Mucosa of rectum (tissue), 2 donors: Measurements from ENCODE around the gene PIGA.
"Not testable (repeated sequence)": the region's sequence is repeated elsewhere in the genome, so short reads cannot be mapped to it uniquely, and the experiment has no call there.

Source experiments
- H3K27ac ChIP-seq, 2 donors: one replicate each; pipeline ENCODE4 v1.7.0; 2013; ENCODE audit warnings: inconsistent platforms in 2 of 2, low read depth in 2 of 2, low read length in 2 of 2
- H3K27me3 ChIP-seq, 2 donors: one replicate each; pipeline ENCODE4 v1.7.0; 2013; ENCODE audit warnings: low read length in 2 of 2; ENCODE audit not compliant: control insufficient read depth in 2 of 2, insufficient read depth in 2 of 2
- H3K36me3 ChIP-seq, 2 donors: one replicate each; pipeline ENCODE4 v1.7.0; 2013; ENCODE audit warnings: low read length in 2 of 2; ENCODE audit not compliant: control insufficient read depth in 2 of 2, insufficient read depth in 2 of 2
- H3K4me1 ChIP-seq, 2 donors: one replicate each; pipeline ENCODE4 v1.7.0; 2013; ENCODE audit warnings: low read length in 2 of 2, mild to moderate bottlenecking in 1 of 2; ENCODE audit not compliant: control insufficient read depth in 2 of 2, insufficient read depth in 2 of 2
- H3K4me3 ChIP-seq, 2 donors: one replicate each; pipeline ENCODE4 v1.7.0; 2013; ENCODE audit warnings: low read length in 2 of 2
- H3K9ac ChIP-seq, 2 donors: one replicate each; pipeline ENCODE4 v1.7.0; 2013; ENCODE audit warnings: low read length in 2 of 2, low read depth in 1 of 2, mild to moderate bottlenecking in 1 of 2
- H3K9me3 ChIP-seq, 2 donors: one replicate each; pipeline ENCODE4 v1.7.0; 2013; ENCODE audit warnings: low read length in 2 of 2; ENCODE audit not compliant: control insufficient read depth in 2 of 2
- donor health status: healthy.
- donor health status: Normal muscosa, but diverticular disease.

PIGA gene

DNA sequence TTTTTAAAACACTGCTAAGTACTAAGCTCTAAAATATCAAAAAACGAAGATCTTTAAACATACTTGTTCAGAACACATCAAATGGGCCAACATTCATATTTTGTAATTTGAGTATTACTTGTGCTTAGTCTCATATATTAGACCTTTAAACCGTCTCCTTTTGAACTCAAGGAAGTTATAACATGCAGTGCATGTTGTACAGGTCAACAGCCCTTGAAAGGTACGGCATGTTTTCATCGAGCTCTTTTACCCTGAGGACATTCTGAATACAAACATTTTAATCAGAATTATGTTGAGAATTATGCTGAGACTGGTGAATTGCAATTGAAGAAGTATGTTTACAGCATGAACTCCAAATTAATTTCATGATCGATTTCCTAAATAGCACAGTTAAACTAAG lies 12.9 kb downstream of the PIGA start:
- Histone ChIP-seq H3K4me1 (no peaks in the 10 kb centered on the region), H3K4me3 (no peak overlapping the region), H3K27ac (no peak overlapping the region), H3K9me3 (no peaks in the 10 kb centered on the region), H3K36me3 (peaks cover 0 to 7% of the 10 kb centered on the region in 2 donors), H3K9ac (no peak overlapping the region), H3K27me3 (peaks cover 0 to 2% of the 10 kb centered on the region in 2 donors)

DNA sequence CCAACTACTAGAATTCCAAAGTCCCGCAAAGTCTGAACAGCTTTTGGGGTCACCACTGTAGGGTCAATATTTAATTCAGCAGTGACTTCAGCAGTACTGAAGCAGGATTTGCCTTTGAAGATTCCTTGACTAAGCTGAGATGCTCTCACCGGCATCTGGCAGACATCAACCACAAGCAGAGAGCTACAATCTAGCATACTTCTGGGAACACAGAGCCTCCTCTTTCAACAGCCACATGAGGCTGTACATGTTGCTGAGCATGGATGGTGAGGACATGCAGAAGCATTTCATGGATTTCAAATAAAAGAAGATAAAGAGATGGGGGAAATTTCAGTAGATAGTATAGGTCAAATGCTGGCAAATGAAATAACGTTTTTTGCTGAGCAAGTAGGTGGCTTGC lies 13.3 kb downstream of the PIGA start:
- Histone ChIP-seq H3K9ac (no peak overlapping the region), H3K27me3 (peaks cover 0 to 2% of the 10 kb centered on the region in 2 donors), H3K36me3 (peaks cover 0 to 7% of the 10 kb centered on the region in 2 donors), H3K4me1 (no peaks in the 10 kb centered on the region), H3K4me3 (no peak overlapping the region), H3K9me3 (no peaks in the 10 kb centered on the region), H3K27ac (no peak overlapping the region)

DNA sequence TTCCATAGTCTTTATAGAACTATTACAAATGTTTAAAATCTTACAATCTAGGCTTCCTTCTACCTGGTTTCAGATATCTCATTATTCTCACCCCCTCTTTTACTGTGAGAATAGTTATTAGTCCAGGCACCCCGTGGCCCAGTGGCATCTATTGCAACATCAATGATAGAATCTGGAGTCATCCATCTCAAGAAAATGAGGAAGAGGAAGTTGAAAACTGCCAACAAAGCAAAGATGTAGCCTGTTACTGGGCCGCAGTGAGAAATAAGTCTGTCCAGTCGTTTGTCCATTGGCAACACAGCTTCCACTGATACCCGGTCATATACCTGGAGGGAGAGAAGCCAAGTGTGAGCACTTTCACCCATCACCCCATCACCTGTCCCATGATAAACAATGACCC lies 13.9 kb downstream of the PIGA start:
- no peak overlapping the region for H3K4me3 ChIP-seq
- H3K4me1 ChIP-seq, result no peaks in the 10 kb centered on the region
- no peak overlapping the region for H3K9ac ChIP-seq
- peaks cover 0 to 2% of the 10 kb centered on the region in 2 donors for H3K27me3 ChIP-seq
- H3K27ac ChIP-seq, result no peak overlapping the region
- no peaks in the 10 kb centered on the region for H3K9me3 ChIP-seq
- H3K36me3 ChIP-seq, result peaks cover 0 to 7% of the 10 kb centered on the region in 2 donors

DNA sequence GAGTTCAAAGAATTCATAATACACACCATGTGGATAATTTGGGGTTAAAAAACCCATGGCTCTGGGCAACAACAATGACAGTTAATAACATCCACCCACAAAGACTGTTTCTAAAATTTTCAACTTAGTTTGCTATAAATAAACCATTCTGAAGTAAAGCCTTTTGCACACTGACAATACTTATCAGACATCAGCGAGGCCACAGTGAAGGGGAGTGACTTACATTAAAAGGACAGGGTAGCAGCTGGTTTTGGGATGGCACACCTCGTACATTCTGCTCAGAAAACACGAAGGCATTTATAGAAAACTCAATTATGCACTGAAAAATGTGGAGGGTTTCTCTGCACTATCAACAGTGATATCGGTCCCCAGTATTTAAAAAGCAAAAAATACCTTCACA lies 15.0 kb downstream of the PIGA start:
- Histone ChIP-seq H3K27me3 (peaks cover 0 to 2% of the 10 kb centered on the region in 2 donors), H3K4me1 (no peaks in the 10 kb centered on the region), H3K9ac (no peak overlapping the region), H3K27ac (no peak overlapping the region), H3K36me3 (peaks cover 0 to 7% of the 10 kb centered on the region in 2 donors), H3K9me3 (no peaks in the 10 kb centered on the region), H3K4me3 (no peak overlapping the region)

DNA sequence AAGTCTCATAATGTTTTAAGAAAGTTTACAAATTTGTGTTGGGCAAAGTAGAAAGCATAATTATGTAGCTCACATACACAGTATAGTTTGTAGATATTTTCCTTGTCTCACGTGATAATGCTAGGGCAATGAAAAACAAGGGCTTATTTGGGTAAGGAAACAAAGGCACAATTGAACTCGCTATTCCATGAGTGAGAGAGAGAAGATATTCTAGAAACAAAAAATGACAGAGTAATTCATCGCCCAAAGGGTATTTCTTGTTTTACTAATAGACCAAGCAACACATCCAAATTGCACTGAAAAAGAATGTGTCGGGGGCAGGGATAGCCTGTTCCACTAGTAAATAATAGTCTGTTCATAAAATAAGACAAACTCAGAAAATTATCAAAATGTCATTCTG lies 16.2 kb downstream of the PIGA start:
- Histone ChIP-seq H3K36me3 (peaks cover 0 to 7% of the 10 kb centered on the region in 2 donors), H3K4me1 (no peaks in the 10 kb centered on the region), H3K9me3 (no peaks in the 10 kb centered on the region), H3K9ac (no peak overlapping the region), H3K27ac (no peak overlapping the region), H3K27me3 (no peaks in the 10 kb centered on the region), H3K4me3 (no peak overlapping the region)

DNA sequence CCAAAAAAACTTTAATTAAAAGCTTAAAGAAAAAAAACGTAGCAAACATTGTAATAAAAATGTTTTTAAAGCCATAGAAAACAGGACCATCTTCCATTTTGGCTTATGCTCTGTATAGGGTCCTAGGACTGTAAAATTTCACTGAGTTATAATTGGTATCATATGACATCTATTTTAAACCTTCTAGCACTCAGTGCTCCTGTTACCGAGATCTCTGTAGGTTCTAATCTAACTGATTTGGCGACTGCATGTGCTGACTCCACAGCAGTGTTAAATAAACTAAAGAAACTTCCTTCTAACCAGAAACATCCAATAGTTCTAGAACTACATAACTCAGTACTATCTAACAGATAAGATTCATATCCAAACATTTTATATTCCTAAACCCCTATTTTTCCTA lies 19.8 kb downstream of the PIGA start, which contains the start of gene ASB11:
Gene ASB11 (minus strand): TSS at position 132 of the 400 bp plus-strand sequence. CDS start 35 bp downstream, at position 97.
- Histone ChIP-seq H3K27me3 (peaks cover 0 to 3% of the 10 kb centered on the region in 2 donors), H3K9me3 (no peaks in the 10 kb centered on the region), H3K4me3 (no peak within 1 kb of the TSS), H3K4me1 (no peaks in the 10 kb centered on the region), H3K27ac (no peak within 1 kb of the TSS), H3K9ac (no peak within 1 kb of the TSS), H3K36me3 (no peaks in the 10 kb centered on the region)

DNA sequence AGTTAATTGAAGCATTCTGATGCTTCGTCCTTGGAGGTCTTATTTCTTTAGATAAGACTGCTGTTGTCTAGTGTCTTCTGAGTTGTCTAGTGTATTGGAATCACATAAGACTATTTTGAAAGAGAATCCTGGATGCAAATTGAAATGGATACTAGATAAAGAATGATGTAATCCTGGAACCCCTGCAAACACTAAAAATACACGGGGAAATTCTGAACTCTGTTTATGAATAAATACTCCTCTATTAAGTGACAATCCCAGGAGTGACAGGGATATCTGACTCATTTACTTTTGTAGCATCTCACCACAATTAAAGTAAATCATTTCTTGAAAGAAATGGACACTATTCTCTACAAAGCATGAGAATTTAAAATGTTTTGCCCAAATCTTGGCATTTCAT lies 20.9 kb downstream of the PIGA start:
- H3K27me3 ChIP-seq, result peaks cover 0 to 3% of the 10 kb centered on the region in 2 donors
- H3K27ac ChIP-seq, result no peak overlapping the region
- H3K36me3 ChIP-seq, result no peaks in the 10 kb centered on the region
- no peaks in the 10 kb centered on the region for H3K9me3 ChIP-seq
- no peak overlapping the region for H3K4me3 ChIP-seq
- no peak overlapping the region for H3K9ac ChIP-seq
- H3K4me1 ChIP-seq, result no peaks in the 10 kb centered on the region

DNA sequence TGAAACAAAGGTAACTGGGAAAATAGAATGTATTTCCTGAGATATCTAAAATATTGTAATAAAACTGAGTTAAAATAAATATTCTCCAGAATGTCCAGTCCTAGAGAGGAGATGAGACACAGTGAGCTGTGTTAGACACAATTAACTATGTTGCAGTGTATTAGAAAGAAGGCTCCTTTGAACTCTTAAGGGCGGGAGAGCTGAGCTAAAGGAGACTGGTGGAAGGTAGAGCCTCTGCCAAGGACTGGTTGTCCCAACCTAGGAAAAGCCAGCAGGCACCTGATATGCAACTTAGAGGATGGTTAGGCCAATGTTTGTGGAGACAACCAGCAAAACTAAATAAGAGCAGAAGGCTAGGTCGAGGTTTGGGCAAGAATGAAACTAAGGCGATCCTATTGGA lies 24.2 kb downstream of the PIGA start:
- Histone ChIP-seq H3K4me1 (no peaks in the 10 kb centered on the region), H3K9ac (no peak overlapping the region), H3K27me3 (peaks cover 0 to 6% of the 10 kb centered on the region in 2 donors), H3K27ac (no peak overlapping the region), H3K4me3 (no peak overlapping the region), H3K9me3 (no peaks in the 10 kb centered on the region), H3K36me3 (no peaks in the 10 kb centered on the region)

DNA sequence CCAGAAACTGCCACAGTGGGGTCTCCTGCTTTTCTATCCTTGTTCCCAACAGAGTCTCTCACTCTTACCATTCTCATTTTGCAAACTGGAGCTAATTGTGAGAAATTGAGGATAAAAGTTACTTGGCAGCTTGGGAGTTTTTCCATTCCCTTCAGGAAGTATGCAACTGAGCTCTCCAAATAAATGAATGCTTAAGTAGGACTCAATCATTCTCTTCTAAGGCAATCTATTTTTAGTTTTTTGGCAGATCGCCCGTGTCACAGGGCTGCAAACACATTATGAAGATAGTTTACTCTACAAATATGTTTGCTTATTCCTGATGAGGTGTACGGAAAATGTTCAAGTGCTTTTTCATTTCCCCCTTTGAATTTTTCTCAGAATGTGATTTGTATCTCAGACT lies 25.2 kb downstream of the PIGA start:
- Histone ChIP-seq H3K4me3 (no peak overlapping the region), H3K9me3 (no peaks in the 10 kb centered on the region), H3K27ac (no peak overlapping the region), H3K9ac (no peak overlapping the region), H3K4me1 (no peaks in the 10 kb centered on the region), H3K27me3 (peaks cover 0 to 6% of the 10 kb centered on the region in 2 donors), H3K36me3 (no peaks in the 10 kb centered on the region)

DNA sequence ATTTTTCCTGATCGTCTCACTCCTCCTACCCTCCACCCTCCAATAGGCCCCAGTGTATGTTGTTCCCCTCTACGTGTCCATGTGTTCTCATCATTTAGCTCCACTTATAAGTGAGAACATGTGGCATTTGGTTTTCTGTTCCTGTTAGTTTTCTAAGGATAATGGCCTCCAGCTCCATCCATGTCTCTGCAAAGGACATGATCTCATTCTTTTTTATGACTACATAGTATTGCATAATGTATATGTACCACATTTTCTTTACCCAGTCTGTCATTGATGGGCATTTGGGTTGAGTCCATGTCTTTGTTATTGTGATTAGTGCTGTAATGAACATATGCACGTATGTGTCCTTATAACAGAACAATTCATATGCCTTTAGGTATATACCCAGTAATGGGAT lies 29.4 kb downstream of the PIGA start:
- not testable (repeated sequence) for H3K4me1 ChIP-seq, H3K4me3 ChIP-seq, H3K27me3 ChIP-seq, H3K27ac ChIP-seq, H3K9ac ChIP-seq, H3K36me3 ChIP-seq, H3K9me3 ChIP-seq

DNA sequence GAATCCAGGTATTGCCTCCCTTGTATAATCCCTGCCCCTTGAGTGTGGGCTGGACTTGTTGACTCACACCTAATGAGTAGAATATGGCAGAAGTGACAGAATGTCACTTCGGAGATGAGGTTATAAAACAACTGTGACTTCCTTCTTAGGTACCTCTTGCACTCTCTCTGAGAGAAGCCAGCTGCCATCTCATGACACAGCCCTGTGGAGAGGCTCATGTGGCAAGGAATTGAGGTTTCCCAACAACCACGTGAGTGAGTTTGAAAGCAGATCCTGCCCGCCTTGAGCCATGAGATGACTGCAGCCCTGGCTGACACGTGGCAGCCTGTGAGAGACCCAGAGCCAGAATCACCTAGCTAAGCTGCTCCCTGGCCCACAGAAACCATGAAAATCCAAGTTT lies 33.4 kb downstream of the PIGA start:
- H3K27me3 ChIP-seq, result peaks cover 0 to 3% of the 10 kb centered on the region in 2 donors
- no peak overlapping the region for H3K9ac ChIP-seq
- peaks cover 4 to 5% of the 10 kb centered on the region in 2 donors for H3K4me1 ChIP-seq
- no peak overlapping the region for H3K4me3 ChIP-seq
- H3K36me3 ChIP-seq, result no peaks in the 10 kb centered on the region
- no peaks in the 10 kb centered on the region for H3K9me3 ChIP-seq
- peak overlapping the region in 1 of 2 donors; percentile 1 for H3K27ac ChIP-seq
